HG03565 (cell line): ENCODE data around the gene ANXA10.
"Not testable (repeated sequence)": the region's sequence is repeated elsewhere in the genome, so short reads cannot be mapped to it uniquely, and the experiment has no call there.

ENCODE experiments used
- ATAC-seq: cut with Tn5 transposase; IDR thresholded peaks from one replicate; pipeline ENCODE4 v1.9.1; 2021; ENCODE audit warnings: mild to moderate bottlenecking, moderate library complexity; ENCODE audit not compliant: unreplicated experiment

The ANXA10 gene

GRCh38 chr4:168118116-168118655, 25.8 kb downstream of the ANXA10 start:
- ATAC-seq = no peak

- no peak for ATAC-seq
Observed at GRCh38 chr4:168119100-168119499, 26.8 kb downstream of the ANXA10 start.

- ATAC-seq = no peak
Observed at GRCh38 chr4:168119890-168120289, 27.6 kb downstream of the ANXA10 start.

GRCh38 chr4:168120811-168121210, 28.5 kb downstream of the ANXA10 start:
- ATAC-seq = no peak

- no peak for ATAC-seq
Observed at GRCh38 chr4:168124008-168124641, 31.8 kb downstream of the ANXA10 start.

- ATAC-seq = no peak
Observed at GRCh38 chr4:168126952-168127351, 34.6 kb downstream of the ANXA10 start.

GRCh38 chr4:168128601-168129000, 36.3 kb downstream of the ANXA10 start:
- ATAC-seq = no peak

- ATAC-seq = no peak
Observed at GRCh38 chr4:168129046-168129772, 36.9 kb downstream of the ANXA10 start.

- no peak for ATAC-seq
Observed at GRCh38 chr4:168129802-168130201, 37.5 kb downstream of the ANXA10 start.

- ATAC-seq = no peak
Observed at GRCh38 chr4:168131196-168131595, 38.9 kb downstream of the ANXA10 start.

- ATAC-seq = no peak
Observed at GRCh38 chr4:168134651-168135050, 42.3 kb downstream of the ANXA10 start.

- not testable (repeated sequence) for ATAC-seq
Observed at GRCh38 chr4:168135860-168136259, 43.5 kb downstream of the ANXA10 start.

GRCh38 chr4:168137695-168138094, 45.4 kb downstream of the ANXA10 start:
- not testable (repeated sequence) for ATAC-seq

GRCh38 chr4:168138143-168138542, 45.8 kb downstream of the ANXA10 start:
- ATAC-seq = no peak

GRCh38 chr4:168139336-168139735, 47.0 kb downstream of the ANXA10 start:
- ATAC-seq = no peak

- no peak for ATAC-seq
Observed at GRCh38 chr4:168141733-168142132, 49.4 kb downstream of the ANXA10 start.

- ATAC-seq = no peak
Observed at GRCh38 chr4:168143601-168144000, 51.3 kb downstream of the ANXA10 start.

- no peak for ATAC-seq
Observed at GRCh38 chr4:168150420-168151050, 58.2 kb downstream of the ANXA10 start.

- ATAC-seq = no peak
Observed at GRCh38 chr4:168151327-168151726, 59.0 kb downstream of the ANXA10 start.

- ATAC-seq = no peak
Observed at GRCh38 chr4:168152837-168153500, 60.6 kb downstream of the ANXA10 start.
